ENCODE data around the gene GPC6.

DNA sequence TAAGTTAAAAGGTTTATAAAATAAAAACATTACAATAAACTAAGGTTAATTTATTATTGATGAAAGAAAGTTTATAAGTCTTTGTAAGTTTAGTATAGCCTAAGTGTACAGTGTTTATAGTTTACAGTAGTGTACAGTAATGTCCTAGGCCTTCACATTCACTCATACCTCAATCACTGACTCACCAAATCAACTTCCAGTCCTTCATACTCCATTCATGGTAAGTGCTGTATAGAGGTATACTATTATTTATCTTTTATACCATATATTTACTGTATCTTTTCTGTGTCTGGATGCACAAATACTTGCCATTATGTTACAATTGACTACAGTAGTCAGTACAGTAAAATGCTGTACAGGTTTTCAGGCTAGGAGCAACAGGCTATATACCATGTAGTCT, 490.0 kb downstream of the GPC6 start:
- TF ChIP-seq, protein P1, sequence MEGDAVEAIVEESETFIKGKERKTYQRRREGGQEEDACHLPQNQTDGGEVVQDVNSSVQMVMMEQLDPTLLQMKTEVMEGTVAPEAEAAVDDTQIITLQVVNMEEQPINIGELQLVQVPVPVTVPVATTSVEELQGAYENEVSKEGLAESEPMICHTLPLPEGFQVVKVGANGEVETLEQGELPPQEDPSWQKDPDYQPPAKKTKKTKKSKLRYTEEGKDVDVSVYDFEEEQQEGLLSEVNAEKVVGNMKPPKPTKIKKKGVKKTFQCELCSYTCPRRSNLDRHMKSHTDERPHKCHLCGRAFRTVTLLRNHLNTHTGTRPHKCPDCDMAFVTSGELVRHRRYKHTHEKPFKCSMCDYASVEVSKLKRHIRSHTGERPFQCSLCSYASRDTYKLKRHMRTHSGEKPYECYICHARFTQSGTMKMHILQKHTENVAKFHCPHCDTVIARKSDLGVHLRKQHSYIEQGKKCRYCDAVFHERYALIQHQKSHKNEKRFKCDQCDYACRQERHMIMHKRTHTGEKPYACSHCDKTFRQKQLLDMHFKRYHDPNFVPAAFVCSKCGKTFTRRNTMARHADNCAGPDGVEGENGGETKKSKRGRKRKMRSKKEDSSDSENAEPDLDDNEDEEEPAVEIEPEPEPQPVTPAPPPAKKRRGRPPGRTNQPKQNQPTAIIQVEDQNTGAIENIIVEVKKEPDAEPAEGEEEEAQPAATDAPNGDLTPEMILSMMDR (conservative IDR thresholded peaks at IDR 0.05; ENCODE audit: low read length) = no peak
- no peak for TF ChIP-seq EZH2phosphoT487 (IDR thresholded peaks at IDR 0.05; ENCODE audit: borderline replicate concordance, low read depth, low read length)

Data from OCI-LY7 (cell line).